ACC112 (cell line): ENCODE measurements around the gene KLK5.
"Not testable (repeated sequence)": the region's sequence is repeated elsewhere in the genome, so short reads cannot be mapped to it uniquely, and the experiment has no call there.

Experiments
- H2AFZ ChIP-seq: fragments of 200-600 bp; sonication (generic); one replicate; pipeline ENCODE4 v1.6.0; 2017; ENCODE audit warnings: antibody characterized with exemption, low read length; ENCODE audit not compliant: unreplicated experiment
- H3K27ac ChIP-seq: fragments of 200-600 bp; sonication (generic); 2 replicates; pipeline ENCODE4 v1.5.1; 2014; ENCODE audit warnings: low read depth, mild to moderate bottlenecking, antibody characterized with exemption, low read length, moderate library complexity
- H3K27me3 ChIP-seq: fragments of 200-600 bp; sonication (generic); 2 replicates; pipeline ENCODE4 v1.6.1; 2014; ENCODE audit warnings: mild to moderate bottlenecking, antibody characterized with exemption, low read length, moderate library complexity, mixed read lengths; ENCODE audit not compliant: insufficient read depth
- H3K36me3 ChIP-seq: fragments of 200-600 bp; sonication (generic); 2 replicates; pipeline ENCODE4 v1.6.1; 2016; ENCODE audit warnings: mild to moderate bottlenecking, antibody characterized with exemption, low read length, moderate library complexity, mixed read lengths; ENCODE audit not compliant: insufficient read depth
- H3K4me1 ChIP-seq: fragments of 200-600 bp; sonication (generic); one replicate; pipeline ENCODE4 v1.6.1; 2016; ENCODE audit warnings: low read length, mixed read lengths; ENCODE audit not compliant: insufficient read depth, unreplicated experiment, control insufficient read depth
- H3K4me3 ChIP-seq: fragments of 200-600 bp; sonication (generic); 2 replicates; pipeline ENCODE4 v1.5.1; 2014; ENCODE audit warnings: mild to moderate bottlenecking, low read depth, low read length
- H3K79me2 ChIP-seq: fragments of 200-600 bp; sonication (generic); one replicate; pipeline ENCODE4 v1.6.0; 2016; ENCODE audit warnings: low read length; ENCODE audit not compliant: control insufficient read depth, unreplicated experiment, insufficient read depth

KLK5 gene

DNA sequence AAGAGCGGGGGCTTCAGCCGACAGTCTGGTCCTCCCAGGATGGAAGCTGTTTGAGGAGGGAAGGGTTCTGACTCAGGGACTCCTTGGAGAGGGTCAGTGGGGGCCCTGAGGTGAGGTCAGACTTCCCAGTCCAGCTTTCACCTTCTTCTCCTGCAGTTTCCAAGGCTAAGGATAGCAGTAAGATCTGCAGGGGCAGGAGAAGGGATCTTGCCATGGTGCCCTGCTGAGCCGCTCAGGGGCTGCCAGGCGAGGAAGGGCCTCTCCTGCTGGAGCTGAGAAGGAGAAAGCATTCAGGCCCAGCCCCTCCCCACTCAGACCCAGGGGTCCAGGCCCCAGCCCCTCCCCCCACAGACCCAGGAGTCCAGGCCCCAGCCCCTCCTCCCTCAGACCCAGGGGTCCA, 29.3 kb upstream of the KLK5 start:
- H3K27ac ChIP-seq = no peak overlapping the region
- H3K79me2 ChIP-seq = no peaks in the 10 kb centered on the region
- H3K4me3 ChIP-seq = no peak overlapping the region
- H3K36me3 ChIP-seq = no peaks in the 10 kb centered on the region
- H2AFZ ChIP-seq = no peak overlapping the region
- H3K27me3 ChIP-seq = peaks cover 29% of the 10 kb centered on the region
- no peaks in the 10 kb centered on the region for H3K4me1 ChIP-seq

GRCh38 chr19:50981587-50982146, 28.8 kb upstream of the KLK5 start:
- Histone ChIP-seq H3K27ac (no peak overlapping the region), H3K4me3 (no peak overlapping the region), H3K36me3 (no peaks in the 10 kb centered on the region), H3K79me2 (no peaks in the 10 kb centered on the region), H3K4me1 (no peaks in the 10 kb centered on the region), H2AFZ (no peak overlapping the region), H3K27me3 (peaks cover 30% of the 10 kb centered on the region)

GRCh38 chr19:50980208-50980607, 27.4 kb upstream of the KLK5 start:
- Histone ChIP-seq H3K27me3 (peaks cover 31% of the 10 kb centered on the region), H3K4me1 (no peaks in the 10 kb centered on the region), H3K36me3 (no peaks in the 10 kb centered on the region), H3K79me2 (no peaks in the 10 kb centered on the region), H3K27ac (no peak overlapping the region), H2AFZ (no peak overlapping the region), H3K4me3 (no peak overlapping the region)

DNA sequence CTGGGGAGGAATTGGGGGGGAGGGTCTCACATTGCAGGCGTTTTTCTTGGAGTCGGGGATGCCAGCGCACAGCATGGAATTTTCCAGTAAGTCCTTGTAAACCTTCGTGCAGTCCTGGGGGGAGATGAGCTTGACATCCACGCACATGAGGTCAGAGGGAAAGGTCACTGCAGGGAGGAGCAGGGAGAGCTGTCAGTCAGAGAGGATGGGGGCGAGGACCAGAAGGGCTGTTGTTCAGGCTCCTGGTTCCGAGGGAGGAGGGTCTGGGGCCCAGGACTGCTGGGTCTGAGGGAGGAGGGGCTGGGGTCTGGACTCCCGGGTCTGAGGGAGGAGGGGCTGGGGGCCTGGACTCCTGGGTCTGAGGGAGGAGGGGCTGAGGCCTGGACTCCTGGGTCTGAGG, 26.9 kb upstream of the KLK5 start:
- Histone ChIP-seq H3K36me3 (no peaks in the 10 kb centered on the region), H3K4me3 (no peak overlapping the region), H2AFZ (no peak overlapping the region), H3K27me3 (peaks cover 31% of the 10 kb centered on the region), H3K4me1 (no peaks in the 10 kb centered on the region), H3K79me2 (no peaks in the 10 kb centered on the region), H3K27ac (no peak overlapping the region)

GRCh38 chr19:50978772-50979390, 26.0 kb upstream of the KLK5 start:
- H2AFZ ChIP-seq = no peak overlapping the region
- H3K79me2 ChIP-seq = no peaks in the 10 kb centered on the region
- no peaks in the 10 kb centered on the region for H3K36me3 ChIP-seq
- peaks cover 30% of the 10 kb centered on the region for H3K27me3 ChIP-seq
- no peak overlapping the region for H3K4me3 ChIP-seq
- H3K27ac ChIP-seq = no peak overlapping the region
- no peaks in the 10 kb centered on the region for H3K4me1 ChIP-seq

DNA sequence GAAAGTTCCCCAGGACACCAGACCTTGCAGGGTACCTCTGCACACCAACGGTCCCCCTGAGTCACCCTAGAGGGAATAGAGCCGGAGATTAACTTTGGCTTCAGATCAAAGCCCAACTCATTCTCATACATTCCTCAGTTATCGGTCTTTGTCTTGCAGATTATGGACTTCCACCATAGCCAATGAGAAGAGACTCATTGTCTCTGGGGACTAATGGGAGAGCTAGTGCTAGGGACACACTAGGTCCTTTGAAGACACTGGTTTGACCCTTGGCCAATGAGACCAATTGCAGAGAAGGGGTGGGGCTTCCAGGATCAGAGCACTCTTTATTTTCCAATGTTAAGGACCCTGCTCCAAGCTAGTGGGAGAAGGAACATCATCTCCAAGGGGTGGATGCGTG, 24.8 kb upstream of the KLK5 start:
- H3K79me2 ChIP-seq = no peaks in the 10 kb centered on the region
- no peak overlapping the region for H3K4me3 ChIP-seq
- H3K4me1 ChIP-seq = no peaks in the 10 kb centered on the region
- H3K27ac ChIP-seq = no peak overlapping the region
- H3K36me3 ChIP-seq = no peaks in the 10 kb centered on the region
- no peak overlapping the region for H2AFZ ChIP-seq
- H3K27me3 ChIP-seq = peaks cover 29% of the 10 kb centered on the region

GRCh38 chr19:50975766-50976165, 22.9 kb upstream of the KLK5 start:
- Histone ChIP-seq H3K36me3 (no peaks in the 10 kb centered on the region), H2AFZ (no peak overlapping the region), H3K27ac (no peak overlapping the region), H3K4me3 (no peak overlapping the region), H3K27me3 (peaks cover 25% of the 10 kb centered on the region), H3K4me1 (no peaks in the 10 kb centered on the region), H3K79me2 (no peaks in the 10 kb centered on the region)

DNA sequence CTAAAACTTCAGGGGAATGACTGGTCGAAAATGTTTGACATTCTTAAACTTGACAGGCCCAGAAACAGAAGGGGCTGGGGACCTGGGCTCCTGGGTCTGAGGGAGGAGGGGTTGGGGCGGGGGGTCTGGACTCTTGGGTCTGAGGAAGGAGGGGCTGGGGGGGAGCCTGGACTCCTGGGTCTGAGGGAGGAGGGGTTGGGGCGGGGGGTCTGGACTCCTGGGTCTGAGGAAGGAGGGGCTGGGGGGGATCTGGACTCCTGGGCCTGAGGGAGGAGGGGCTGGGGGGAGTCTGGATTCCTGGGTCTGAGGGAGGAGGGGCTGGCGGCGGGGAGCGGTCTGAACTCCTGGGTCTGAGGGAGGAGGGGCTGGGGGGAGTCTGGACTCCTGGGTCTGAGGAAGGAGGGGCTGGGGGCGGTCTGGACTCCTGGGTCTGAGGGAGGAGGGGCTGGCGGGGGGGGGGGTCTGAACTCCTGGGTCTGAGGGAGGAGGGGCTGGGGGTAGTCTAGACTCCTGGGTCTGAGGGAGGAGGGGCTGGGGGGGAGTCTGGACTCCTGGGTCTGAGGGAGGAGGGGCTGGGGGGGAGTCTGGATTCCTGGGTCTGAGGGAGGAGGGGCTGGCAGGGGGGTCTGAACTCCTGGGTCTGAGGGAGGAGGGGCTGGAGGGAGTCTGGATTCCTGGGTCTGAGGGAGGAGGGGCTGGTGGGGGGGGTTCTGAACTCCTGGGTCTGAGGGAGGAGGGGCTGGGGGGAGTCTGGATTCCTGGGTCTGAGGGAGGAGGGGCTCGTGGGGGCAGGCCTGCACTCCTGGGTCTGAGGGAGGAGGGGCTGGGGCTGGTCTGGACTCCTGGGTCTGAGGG, 22.1 kb upstream of the KLK5 start:
- peaks cover 24% of the 10 kb centered on the region for H3K27me3 ChIP-seq
- H2AFZ ChIP-seq = no peak overlapping the region
- H3K4me3 ChIP-seq = no peak overlapping the region
- no peaks in the 10 kb centered on the region for H3K79me2 ChIP-seq
- no peaks in the 10 kb centered on the region for H3K4me1 ChIP-seq
- no peak overlapping the region for H3K27ac ChIP-seq
- H3K36me3 ChIP-seq = no peaks in the 10 kb centered on the region

DNA sequence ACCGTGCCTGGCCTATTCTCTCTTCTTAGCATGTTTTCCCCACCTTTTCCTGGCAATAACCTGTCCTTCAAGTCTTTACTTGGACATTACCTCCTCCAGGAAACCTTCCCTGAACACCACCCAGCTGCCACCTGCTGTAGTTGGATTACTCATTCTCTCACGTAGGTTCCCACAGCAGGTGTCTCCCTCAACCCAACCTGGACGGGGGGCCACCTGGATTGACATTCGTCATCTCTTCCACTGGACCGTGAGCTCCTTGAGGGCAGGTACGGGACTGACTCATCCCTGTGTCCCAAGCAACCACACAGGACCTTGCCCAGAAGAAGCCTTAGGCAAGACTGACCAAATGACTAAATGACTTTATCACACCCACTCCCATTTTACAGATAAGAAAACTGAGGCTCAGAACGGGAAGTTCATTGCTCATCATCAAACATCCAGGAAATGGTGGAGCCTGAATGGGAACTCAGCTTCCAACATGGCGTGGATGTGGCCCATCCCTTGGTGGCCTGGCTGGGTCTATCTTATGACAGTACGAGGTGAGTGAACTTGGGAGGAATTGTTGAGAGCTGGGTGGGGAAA, 20.0 kb upstream of the KLK5 start:
- Histone ChIP-seq H3K4me1 (no peaks in the 10 kb centered on the region), H3K36me3 (no peaks in the 10 kb centered on the region), H3K27me3 (peaks cover 19% of the 10 kb centered on the region), H3K27ac (no peak overlapping the region), H2AFZ (no peak overlapping the region), H3K4me3 (no peak overlapping the region), H3K79me2 (no peaks in the 10 kb centered on the region)

DNA sequence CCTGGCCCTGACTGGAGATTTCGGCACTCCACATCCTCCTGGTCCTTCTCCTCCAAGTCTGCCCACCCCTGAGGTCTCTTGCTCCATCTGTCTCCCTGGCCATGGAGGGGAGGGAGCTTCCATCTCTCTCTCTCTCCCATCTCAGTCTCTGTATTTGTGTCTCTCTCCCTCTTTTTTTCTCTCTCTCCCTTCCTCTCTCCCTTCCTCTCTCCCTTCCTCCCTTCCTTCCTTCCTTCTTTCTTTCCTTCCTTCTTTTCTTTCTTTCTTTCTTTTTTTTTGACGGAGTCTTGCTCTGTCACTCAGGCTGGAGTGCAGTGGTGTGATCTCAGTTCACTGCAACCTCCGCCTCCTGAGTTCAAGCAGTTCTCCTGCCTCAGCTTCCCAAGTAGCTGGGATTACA, 17.0 kb upstream of the KLK5 start:
- not testable (repeated sequence) for H3K27me3 ChIP-seq, H3K79me2 ChIP-seq, H3K36me3 ChIP-seq, H3K27ac ChIP-seq, H2AFZ ChIP-seq, H3K4me3 ChIP-seq, H3K4me1 ChIP-seq
